ENCODE results near the gene RPS15. TPM values are rescaled to one million over a fixed set of nuclear protein-coding genes. Genes with fewer than 3 reads are reported as not detected.
A peak's percentile ranks its signal among the peaks of the same experiment; 100 is the strongest.

The RPS15 gene
- total and polyA plus RNA-seq, 9 of the 15 experiments (the other 6 are each of a cell fraction or from before 2014, with no cell fraction given): 605 to 2,791 (median 957) TPM

GRCh38 chr19:1438035-1438932 lies at the start of gene RPS15 (continued):
- peak; percentile 81 for TF ChIP-seq ARID4B (CRISPR knock-in tag; IDR thresholded peaks at IDR 0.05)
- TF ChIP-seq SMAD1 (IDR thresholded peaks at IDR 0.05; ENCODE audit: low read depth, low read length, partially characterized antibody): peak; percentile 86
- no peak for TF ChIP-seq MTF1 (CRISPR knock-in tag; IDR thresholded peaks at IDR 0.05; ENCODE audit: borderline replicate concordance)
- TF ChIP-seq ZNF586 (CRISPR knock-in tag; conservative IDR thresholded peaks at IDR 0.05): no peak
- TF ChIP-seq ETV6 (IDR thresholded peaks at IDR 0.05; ENCODE audit: borderline replicate concordance in 1 of 2, low read depth in 2 of 2, low read length in 1 of 2): no peak
- no peak for TF ChIP-seq ETV6 (CRISPR knock-in tag; IDR thresholded peaks at IDR 0.05; ENCODE audit: borderline replicate concordance)
- TF ChIP-seq POLR2AphosphoS5 (IDR thresholded peaks at IDR 0.05; ENCODE audit: control insufficient read depth, insufficient read depth, low read depth, low read length): peak; percentile 96
- no peak for TF ChIP-seq SAFB2 (IDR thresholded peaks at IDR 0.05; ENCODE audit: borderline replicate concordance, low read depth, low read length, severe bottlenecking)
- TF ChIP-seq, protein P1, sequence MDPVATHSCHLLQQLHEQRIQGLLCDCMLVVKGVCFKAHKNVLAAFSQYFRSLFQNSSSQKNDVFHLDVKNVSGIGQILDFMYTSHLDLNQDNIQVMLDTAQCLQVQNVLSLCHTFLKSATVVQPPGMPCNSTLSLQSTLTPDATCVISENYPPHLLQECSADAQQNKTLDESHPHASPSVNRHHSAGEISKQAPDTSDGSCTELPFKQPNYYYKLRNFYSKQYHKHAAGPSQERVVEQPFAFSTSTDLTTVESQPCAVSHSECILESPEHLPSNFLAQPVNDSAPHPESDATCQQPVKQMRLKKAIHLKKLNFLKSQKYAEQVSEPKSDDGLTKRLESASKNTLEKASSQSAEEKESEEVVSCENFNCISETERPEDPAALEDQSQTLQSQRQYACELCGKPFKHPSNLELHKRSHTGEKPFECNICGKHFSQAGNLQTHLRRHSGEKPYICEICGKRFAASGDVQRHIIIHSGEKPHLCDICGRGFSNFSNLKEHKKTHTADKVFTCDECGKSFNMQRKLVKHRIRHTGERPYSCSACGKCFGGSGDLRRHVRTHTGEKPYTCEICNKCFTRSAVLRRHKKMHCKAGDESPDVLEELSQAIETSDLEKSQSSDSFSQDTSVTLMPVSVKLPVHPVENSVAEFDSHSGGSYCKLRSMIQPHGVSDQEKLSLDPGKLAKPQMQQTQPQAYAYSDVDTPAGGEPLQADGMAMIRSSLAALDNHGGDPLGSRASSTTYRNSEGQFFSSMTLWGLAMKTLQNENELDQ (CRISPR knock-in tag; IDR thresholded peaks at IDR 0.05; ENCODE audit: borderline replicate concordance): no peak
- no peak for TF ChIP-seq ZNF274 (IDR thresholded peaks at IDR 0.05; ENCODE audit: borderline replicate concordance, low read depth, low read length)
- peak; percentile 93 for TF ChIP-seq TRIM28 (IDR thresholded peaks at IDR 0.05)
- TF ChIP-seq EZH2 (IDR thresholded peaks at IDR 0.05; ENCODE audit: borderline replicate concordance, low read depth, low read length): no peak
- no peak for TF ChIP-seq SLC30A9 (CRISPR knock-in tag; IDR thresholded peaks at IDR 0.05)
- TF ChIP-seq BMI1 (IDR thresholded peaks at IDR 0.05; ENCODE audit: low read length): 0 out of 2 replicates have a peak, but pooled peaks have one; percentile 14
- no peak for TF ChIP-seq TEAD2 (tag; IDR thresholded peaks at IDR 0.05)
- TF ChIP-seq MTA1 (IDR thresholded peaks at IDR 0.05; ENCODE audit: borderline replicate concordance): no peak; the same call in 1 of the 2 replicates
- TF ChIP-seq ZNF561 (CRISPR knock-in tag; conservative IDR thresholded peaks at IDR 0.05): no peak
- no peak for TF ChIP-seq SMAD3 (CRISPR knock-in tag; conservative IDR thresholded peaks at IDR 0.05)
- peak; percentile 72; the same call in 1 of the 2 replicates for TF ChIP-seq ZC3H4 (CRISPR knock-in tag; IDR thresholded peaks at IDR 0.05; ENCODE audit: borderline replicate concordance)

All from K562 (cell line).